DMS53 (cell line): ENCODE results near the gene RTP3.
"Not testable (repeated sequence)": the region's sequence is repeated elsewhere in the genome, so short reads cannot be mapped to it uniquely, and the experiment has no call there.

Experiments used
- DNase-seq: peaks from one replicate; lab custom pipeline; 2025; lab: John Stamatoyannopoulos, UW

The RTP3 gene

DNA sequence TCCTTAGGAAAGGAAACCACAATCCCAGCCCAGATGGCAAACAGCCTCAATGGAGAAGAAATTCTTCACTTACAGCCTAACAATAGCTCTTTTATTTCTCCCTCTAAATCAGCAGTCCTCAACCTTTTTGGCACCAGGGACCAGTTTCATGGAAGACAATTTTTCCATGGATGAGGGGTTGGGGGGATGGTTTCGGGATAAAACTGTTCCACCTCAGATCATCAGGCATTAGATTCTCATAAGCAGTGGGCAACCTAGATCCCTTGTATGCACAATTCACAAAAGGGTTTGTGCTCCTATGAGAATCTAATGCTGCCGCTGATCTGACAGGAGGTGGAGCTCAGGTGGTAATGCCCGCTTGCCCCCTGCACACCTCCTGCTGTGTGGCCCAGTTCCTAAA, 50.8 kb downstream of the RTP3 start:
- DNase-seq = not testable (repeated sequence)

DNA sequence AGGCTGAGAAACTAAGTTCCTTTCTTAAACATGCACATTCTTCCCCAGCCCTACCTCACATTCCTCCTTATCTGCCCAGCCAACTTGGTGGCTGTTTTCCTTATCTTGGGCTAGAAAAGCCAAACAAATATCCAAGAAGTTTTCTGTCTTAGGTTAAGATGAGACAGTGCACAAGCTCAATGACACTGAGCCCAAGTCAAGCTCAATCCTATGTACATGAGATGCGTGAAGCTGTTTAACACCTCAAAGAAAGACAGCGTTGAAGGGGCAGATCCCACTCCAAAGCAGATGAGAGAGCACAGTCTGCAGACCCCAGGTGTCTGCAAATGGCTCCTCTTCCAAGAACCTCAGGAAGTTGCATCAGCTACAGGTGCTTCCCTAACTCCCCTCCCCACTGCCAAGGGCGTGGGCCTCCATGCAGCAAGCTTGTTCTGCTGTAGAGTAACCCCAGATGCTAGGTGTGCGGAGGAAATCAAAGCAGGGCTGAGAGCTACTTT, 51.7 kb downstream of the RTP3 start:
- DNase-seq = no peak

DNA sequence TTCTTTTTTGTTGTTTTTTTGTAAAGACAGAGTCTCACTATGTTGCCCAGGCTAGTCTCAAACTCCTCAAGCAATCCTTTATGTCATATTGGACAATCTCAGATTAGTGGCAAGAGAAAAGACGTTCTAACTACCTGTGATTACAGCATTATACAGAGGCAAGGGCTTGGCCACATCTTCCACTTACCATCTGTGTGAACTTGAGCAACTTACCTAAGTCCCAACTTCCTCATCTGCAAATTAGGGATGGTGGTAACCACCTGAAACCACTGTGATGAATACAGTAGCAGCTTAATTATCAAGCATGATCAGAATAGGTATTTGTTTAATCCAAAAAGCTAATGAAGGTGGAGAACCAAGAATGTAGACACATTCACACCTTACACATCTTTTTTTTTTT, 52.2 kb downstream of the RTP3 start:
- no peak for DNase-seq
